A673 (cell line): ENCODE data around the gene RASL10A. TPM values are rescaled to one million over a fixed set of nuclear protein-coding genes. Genes with fewer than 3 reads are reported as not detected.
"Not testable (repeated sequence)": the region's sequence is repeated elsewhere in the genome, so short reads cannot be mapped to it uniquely, and the experiment has no call there.

Source experiments
- BruUV-seq: library from RNA; stranded (reverse); fragments of 400-500 nt; replicated peaks from 2 replicates; lab custom pipeline; 2021; lab: Mats Ljungman, UMichigan
- CTCF ChIA-PET: fragments of 300-600 bp; sonication (Branson Sonifier 250); formaldehyde crosslinking; loops from one replicate; lab custom pipeline; 2022; ENCODE audit warnings: antibody characterized with exemption; lab: Charles Lee
- POLR2A ChIA-PET: fragments of 300-600 bp; sonication (Branson Sonifier 250); formaldehyde crosslinking; loops from one replicate; lab custom pipeline; 2022; ENCODE audit warnings: antibody characterized with exemption; ENCODE audit not compliant: low non-redundant PET; lab: Charles Lee
- DNase-seq: peaks from one replicate; pipeline ENCODE4 v3.0.0-alpha.2; 2015; ENCODE audit warnings: low spot score
- H3K27ac ChIP-seq: fragments of 200-600 bp; sonication (generic); 2 replicates; pipeline ENCODE4 v1.5.1; 2016; ENCODE audit warnings: mixed run types, low read depth, mild to moderate bottlenecking, mixed read lengths, antibody characterized with exemption, low read length; ENCODE audit not compliant: poor library complexity, severe bottlenecking
- H3K27me3 ChIP-seq: fragments of 200-600 bp; sonication (generic); replicated peaks from 2 replicates; pipeline ENCODE4 v1.6.1; 2017; ENCODE audit warnings: mixed run types, low read depth, mild to moderate bottlenecking, mixed read lengths, antibody characterized with exemption, low read length; ENCODE audit not compliant: insufficient read depth, poor library complexity
- H3K36me3 ChIP-seq: fragments of 200-600 bp; sonication (generic); 2 replicates; pipeline ENCODE4 v1.6.1; 2016; ENCODE audit warnings: mixed run types, mild to moderate bottlenecking, mixed read lengths, antibody characterized with exemption, low read length; ENCODE audit not compliant: insufficient read depth, poor library complexity, severe bottlenecking
- H3K4me1 ChIP-seq: fragments of 200-600 bp; sonication (generic); 2 replicates; pipeline ENCODE4 v1.6.1; 2017; ENCODE audit warnings: mixed run types, mild to moderate bottlenecking, mixed read lengths, antibody characterized with exemption, low read length; ENCODE audit not compliant: insufficient read depth, poor library complexity, severe bottlenecking
- H3K4me3 ChIP-seq: fragments of 200-600 bp; sonication (generic); 2 replicates; pipeline ENCODE4 v1.5.1; 2016; ENCODE audit warnings: low read depth, mixed run types, mild to moderate bottlenecking, mixed read lengths, low read length; ENCODE audit not compliant: poor library complexity, severe bottlenecking
- H3K9me3 ChIP-seq: fragments of 200-600 bp; sonication (generic); 2 replicates; pipeline ENCODE4 v1.6.1; 2016; ENCODE audit warnings: mixed run types, low read depth, mild to moderate bottlenecking, mixed read lengths, antibody characterized with exemption, low read length; ENCODE audit not compliant: poor library complexity, severe bottlenecking
- CTCF ChIP-seq: fragments of 300-800, 200-600 bp; sonication (generic); conservative IDR thresholded peaks from 2 replicates; pipeline ENCODE4 v1.5.1; 2017; ENCODE audit warnings: low read depth, mild to moderate bottlenecking, antibody characterized with exemption, low read length, moderate library complexity, mixed read lengths
- EZH2 ChIP-seq: fragments of 200-600 bp; sonication (generic); IDR thresholded peaks from 2 replicates; pipeline ENCODE4 v1.6.1; 2017; ENCODE audit warnings: borderline replicate concordance, low read depth, mild to moderate bottlenecking, mixed read lengths, antibody characterized with exemption, low read length; ENCODE audit not compliant: poor library complexity, severe bottlenecking
- intact Hi-C: fragments of 100-400 bp; cut with micrococcal nuclease; formaldehyde crosslinking; loops from one replicate; pipeline ENCODE4 v1.10.0; 2022; ENCODE audit not compliant: unreplicated experiment
- total RNA-seq: library from RNA; stranded (reverse); gene quantifications from 2 replicates; pipeline ENCODE4 v1.2.3, GENCODE V29; 2021

Gene RASL10A
- total RNA-seq, 1 experiment from 2014 or later = not detected

- Histone ChIP-seq H3K9me3 (no peaks in the 10 kb centered on the region), H3K27ac (no peak overlapping the region), H3K27me3 (no peaks in the 10 kb centered on the region), H3K4me1 (no peaks in the 10 kb centered on the region), H3K36me3 (peaks cover 15% of the 10 kb centered on the region), H3K4me3 (no peak overlapping the region)
- TF ChIP-seq EZH2 = no peak
- TF ChIP-seq CTCF = no peak
- DNase-seq = no peak
- BruUV-seq = no TSS peak
- ChIA-PET POLR2A (no interaction called here), CTCF (no interaction called here)
- intact Hi-C loops = no loop called here
These were observed 32.5 kb upstream of the RASL10A start for GRCh38 chr22:29348041-29348440.

- no peak for DNase-seq
- no TSS peak for BruUV-seq
- Histone ChIP-seq H3K4me3 (no peak overlapping the region), H3K36me3 (peaks cover 5% of the 10 kb centered on the region), H3K27ac (no peak overlapping the region), H3K9me3 (no peaks in the 10 kb centered on the region), H3K27me3 (no peaks in the 10 kb centered on the region), H3K4me1 (no peaks in the 10 kb centered on the region)
- intact Hi-C loops = no loop called here
- POLR2A ChIA-PET = no interaction called here
- TF ChIP-seq EZH2 (no peak), CTCF (no peak)
- CTCF ChIA-PET = no interaction called here
These were observed 31.2 kb upstream of the RASL10A start for GRCh38 chr22:29346659-29347058.

- intact Hi-C loops = no loop called here
- Histone ChIP-seq H3K36me3 (peaks cover 10% of the 10 kb centered on the region), H3K4me3 (no peak overlapping the region), H3K27me3 (no peaks in the 10 kb centered on the region), H3K9me3 (no peaks in the 10 kb centered on the region), H3K27ac (no peak overlapping the region), H3K4me1 (no peaks in the 10 kb centered on the region)
- ChIA-PET POLR2A (no interaction called here), CTCF (no interaction called here)
- no peak for TF ChIP-seq EZH2
- TF ChIP-seq CTCF = no peak
- no TSS peak for BruUV-seq
- DNase-seq = no peak
These were observed 30.4 kb upstream of the RASL10A start for GRCh38 chr22:29345932-29346331.

GRCh38 chr22:29344889-29345288, 29.4 kb upstream of the RASL10A start:
- intact Hi-C loops, H3K4me3 ChIP-seq, H3K9me3 ChIP-seq, POLR2A ChIA-PET, H3K27ac ChIP-seq, BruUV-seq, H3K27me3 ChIP-seq, DNase-seq, H3K4me1 ChIP-seq: not testable (repeated sequence)
- H3K36me3 ChIP-seq = peaks cover 20% of the 10 kb centered on the region
- CTCF ChIA-PET = interaction anchor here (0.6 kb wide), 1 partner anchor 12 kb away, joined by 5 read pairs; no protein-coding TSS in a partner anchor
